CD8-positive, alpha-beta memory T cell (primary cell): ENCODE data around the gene ILDR2. TPM values are rescaled to one million over a fixed set of nuclear protein-coding genes. Genes with fewer than 3 reads are reported as not detected.
A peak's percentile ranks its signal among the peaks of the same experiment; 100 is the strongest.

Experiments used
- CTCF ChIA-PET: fragments of 350-600 bp; sonication (Branson Sonifier 250); formaldehyde crosslinking; loops from one replicate; lab custom pipeline; 2021; ENCODE audit warnings: antibody characterized with exemption; lab: Charles Lee
- POLR2A ChIA-PET: fragments of 350-600 bp; sonication (Branson Sonifier 250); formaldehyde crosslinking; loops from one replicate; lab custom pipeline; 2021; ENCODE audit warnings: antibody characterized with exemption; lab: Charles Lee
- DNase-seq, 5 donors: peaks; one replicate each; pipeline versions ENCODE4 v3.0.0 to v3.0.0-alpha.2; 2020 to 2022; ENCODE audit warnings: mixed read lengths in 1 of 5
- H3K27ac ChIP-seq: one replicate; pipeline ENCODE4 v1.7.0; 2013; ENCODE audit warnings: low read depth, mild to moderate bottlenecking, low read length, moderate library complexity
- H3K27me3 ChIP-seq: 2 replicates; pipeline ENCODE4 v1.7.0; 2013; ENCODE audit warnings: low read length, mild to moderate bottlenecking; ENCODE audit not compliant: insufficient read depth, poor library complexity, severe bottlenecking
- H3K36me3 ChIP-seq: 2 replicates; pipeline ENCODE4 v1.7.0; 2013; ENCODE audit warnings: mild to moderate bottlenecking, low read length, moderate library complexity; ENCODE audit not compliant: insufficient read depth
- H3K4me1 ChIP-seq: 2 replicates; pipeline ENCODE4 v1.7.0; 2013; ENCODE audit warnings: mild to moderate bottlenecking, low read length, moderate library complexity; ENCODE audit not compliant: insufficient read depth
- H3K4me3 ChIP-seq: 2 replicates; pipeline ENCODE4 v1.7.0; 2013; ENCODE audit warnings: mild to moderate bottlenecking, low read length
- H3K9me3 ChIP-seq: 2 replicates; pipeline ENCODE4 v1.7.0; 2013; ENCODE audit warnings: mild to moderate bottlenecking, low read length
- H3K27ac Mint-ChIP-seq, 8 donors: one replicate each; pipeline ENCODE4 v1.8.0; 2020 to 2021; ENCODE audit warnings: mixed read lengths in 8 of 8, mild to moderate bottlenecking in 6 of 8, inconsistent platforms in 3 of 8, moderate library complexity in 3 of 8
- H3K27me3 Mint-ChIP-seq, 2 donors: one replicate each; pipeline ENCODE4 v1.8.0; 2020 to 2021; ENCODE audit warnings: mixed read lengths in 2 of 2, mild to moderate bottlenecking in 1 of 2, moderate library complexity in 1 of 2
- H3K36me3 Mint-ChIP-seq, 3 donors: one replicate each; pipeline ENCODE4 v1.8.0; 2020 to 2021; ENCODE audit warnings: mixed read lengths in 3 of 3, inconsistent platforms in 1 of 3, mild to moderate bottlenecking in 1 of 3
- H3K4me1 Mint-ChIP-seq, 3 donors: one replicate each; pipeline ENCODE4 v1.8.0; 2020 to 2021; ENCODE audit warnings: mixed read lengths in 3 of 3, inconsistent platforms in 1 of 3, mild to moderate bottlenecking in 1 of 3
- H3K4me3 Mint-ChIP-seq, 7 donors: one replicate each; pipeline ENCODE4 v1.8.0; 2020 to 2021; ENCODE audit warnings: mixed read lengths in 7 of 7, mild to moderate bottlenecking in 6 of 7, moderate library complexity in 4 of 7, inconsistent platforms in 2 of 7
- H3K9me3 Mint-ChIP-seq, 5 donors: one replicate each; pipeline ENCODE4 v1.8.0; 2020 to 2022; ENCODE audit warnings: mixed read lengths in 5 of 5, mild to moderate bottlenecking in 3 of 5, moderate library complexity in 2 of 5, inconsistent platforms in 1 of 5
- polyA plus RNA-seq: library from polyadenylated mRNA; unstranded; fragments of 300-500 nt; fragmentation: Illumina TruSeq; gene quantifications from one replicate; pipeline ENCODE4 v1.2.3, GENCODE V29; 2021
- total RNA-seq, 2 experiments: library from RNA; stranded (reverse); gene quantifications; one replicate each; pipeline ENCODE4 v1.2.3, GENCODE V29; 2021

The ILDR2 gene
- total RNA-seq (1 to 10 TPM; 3.9 to 4.4 TPM), polyA plus RNA-seq (not detected)

DNA sequence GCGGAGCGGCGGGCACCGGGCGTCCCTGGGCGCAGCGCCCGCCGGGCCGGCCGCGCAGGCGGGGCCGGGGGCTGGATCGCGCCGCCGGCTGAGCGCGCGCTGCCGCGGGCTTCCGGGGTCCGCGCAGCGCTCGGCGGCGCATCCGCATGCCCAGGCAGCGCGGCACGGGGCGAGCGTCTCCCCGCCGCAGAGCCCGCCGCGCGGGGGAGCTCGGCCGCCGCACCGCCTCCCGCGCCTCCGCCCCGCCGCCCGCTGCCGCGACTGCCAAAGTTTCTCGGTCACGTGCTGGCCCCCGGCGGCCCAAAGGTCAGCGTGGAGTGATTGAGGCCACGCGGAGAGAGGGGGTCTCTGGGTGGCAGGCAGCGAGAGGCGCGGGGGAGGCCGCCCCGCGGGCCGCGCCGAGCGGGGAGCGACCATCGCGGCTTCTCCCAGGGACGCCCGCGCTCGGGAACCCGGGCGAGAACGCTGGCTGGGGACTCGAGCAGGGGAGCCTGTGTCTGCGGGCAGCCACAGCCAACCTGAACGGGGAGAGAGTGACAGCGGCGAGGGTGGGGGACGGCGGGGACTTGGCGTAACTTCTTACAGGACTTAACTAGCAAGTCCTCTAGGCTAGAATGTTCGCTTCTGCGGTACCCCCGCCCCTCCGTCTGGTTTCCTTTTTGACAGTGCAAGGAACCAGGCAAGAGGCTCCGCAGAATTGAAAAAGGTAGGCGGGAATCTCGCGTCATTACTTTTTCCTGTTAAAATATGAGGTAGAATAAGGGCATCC is at the start of gene ILDR2:
Gene ILDR2, minus strand, starts transcription at position 180 of the 769 bp plus-strand sequence. CDS start 272 bp downstream, outside the sequence.
- Histone ChIP-seq H3K4me3 (peak within 1 kb of the TSS; percentile 63), H3K9me3 (no peaks in the 10 kb centered on the region), H3K36me3 (no peaks in the 10 kb centered on the region), H3K27me3 (peaks cover 12% of the 10 kb centered on the region), H3K27ac (no peak within 1 kb of the TSS), H3K4me1 (peaks cover 13% of the 10 kb centered on the region)
- ChIA-PET CTCF (interaction anchor here (0.7 to 1.0 kb wide), 2 partner anchors 11 to 65 kb away, joined by 3 read pairs; no protein-coding TSS in a partner anchor), POLR2A (no interaction called here)
- H3K27ac Mint-ChIP-seq, result peak within 1 kb of the TSS in 7 of 8 donors; percentile 39 to 74 (median 58)
- peaks cover 24 to 36% of the 10 kb centered on the region in 2 donors for H3K27me3 Mint-ChIP-seq
- H3K4me3 Mint-ChIP-seq, result peak within 1 kb of the TSS; percentile 84 to 94 (median 87)
- H3K4me1 Mint-ChIP-seq, result peaks cover 11 to 21% (median 19%) of the 10 kb centered on the region in 3 donors
- peak in 4 of 5 donors; percentile 26 to 62 (median 41) for DNase-seq
- peaks cover 0 to 5% (median 2%) of the 10 kb centered on the region in 3 donors for H3K36me3 Mint-ChIP-seq
- no peaks in the 10 kb centered on the region for H3K9me3 Mint-ChIP-seq

DNA sequence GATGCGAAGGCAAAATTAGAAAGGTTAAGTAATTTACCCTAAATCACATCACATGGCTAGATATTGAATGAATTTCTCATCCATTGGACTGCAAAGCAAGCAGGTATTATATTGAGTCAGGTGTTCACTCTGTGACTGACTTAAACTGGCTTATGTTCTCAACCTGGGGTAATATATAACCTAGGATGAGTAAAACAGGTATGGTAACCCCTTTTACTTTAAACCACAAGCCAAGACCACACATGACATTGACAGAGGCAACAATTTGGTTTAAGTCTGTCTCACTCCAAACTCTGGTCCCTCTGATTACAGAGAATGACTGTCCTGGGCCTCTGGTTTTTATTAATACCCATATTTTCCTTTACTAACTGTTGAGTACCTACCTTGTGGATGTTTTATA is 47.0 kb upstream of the ILDR2 start:
- H3K36me3 ChIP-seq, result no peaks in the 10 kb centered on the region
- no peaks in the 10 kb centered on the region for H3K27me3 ChIP-seq
- Mint-ChIP-seq H3K27ac (no peak overlapping the region), H3K4me3 (no peak overlapping the region), H3K9me3 (peaks cover 0 to 2% (median 0%) of the 10 kb centered on the region in 5 donors), H3K36me3 (no peaks in the 10 kb centered on the region), H3K27me3 (peaks cover 16 to 38% of the 10 kb centered on the region in 2 donors), H3K4me1 (no peaks in the 10 kb centered on the region)
- H3K9me3 ChIP-seq, result no peaks in the 10 kb centered on the region
- ChIA-PET POLR2A (no interaction called here), CTCF (no interaction called here)
- no peak overlapping the region for H3K4me3 ChIP-seq
- no peak overlapping the region for H3K27ac ChIP-seq
- DNase-seq, result no peak
- H3K4me1 ChIP-seq, result no peaks in the 10 kb centered on the region

GRCh38 chr1:167016100-167016750 is 40.9 kb upstream of the ILDR2 start:
- Histone ChIP-seq H3K4me1 (no peaks in the 10 kb centered on the region), H3K36me3 (no peaks in the 10 kb centered on the region), H3K9me3 (no peaks in the 10 kb centered on the region), H3K27ac (no peak overlapping the region), H3K4me3 (no peak overlapping the region), H3K27me3 (no peaks in the 10 kb centered on the region)
- no peaks in the 10 kb centered on the region for H3K9me3 Mint-ChIP-seq
- ChIA-PET CTCF (no interaction called here), POLR2A (no interaction called here)
- H3K27ac Mint-ChIP-seq, result no peak overlapping the region
- H3K27me3 Mint-ChIP-seq, result peaks cover 14 to 33% of the 10 kb centered on the region in 2 donors
- no peaks in the 10 kb centered on the region for H3K36me3 Mint-ChIP-seq
- DNase-seq, result no peak
- H3K4me3 Mint-ChIP-seq, result no peak overlapping the region
- H3K4me1 Mint-ChIP-seq, result no peaks in the 10 kb centered on the region

- ChIA-PET CTCF (no interaction called here), POLR2A (no interaction called here)
- Histone ChIP-seq H3K4me1 (no peaks in the 10 kb centered on the region), H3K27ac (no peak overlapping the region), H3K36me3 (no peaks in the 10 kb centered on the region), H3K27me3 (no peaks in the 10 kb centered on the region), H3K4me3 (no peak overlapping the region), H3K9me3 (no peaks in the 10 kb centered on the region)
- H3K27ac Mint-ChIP-seq, result no peak overlapping the region
- no peaks in the 10 kb centered on the region for H3K4me1 Mint-ChIP-seq
- H3K27me3 Mint-ChIP-seq, result peaks cover 30 to 60% of the 10 kb centered on the region in 2 donors
- no peak overlapping the region for H3K4me3 Mint-ChIP-seq
- peaks cover 0 to 2% (median 0%) of the 10 kb centered on the region in 5 donors for H3K9me3 Mint-ChIP-seq
- no peak for DNase-seq
- H3K36me3 Mint-ChIP-seq, result no peaks in the 10 kb centered on the region
These were observed 38.0 kb upstream of the ILDR2 start for GRCh38 chr1:167013108-167013929.

DNA sequence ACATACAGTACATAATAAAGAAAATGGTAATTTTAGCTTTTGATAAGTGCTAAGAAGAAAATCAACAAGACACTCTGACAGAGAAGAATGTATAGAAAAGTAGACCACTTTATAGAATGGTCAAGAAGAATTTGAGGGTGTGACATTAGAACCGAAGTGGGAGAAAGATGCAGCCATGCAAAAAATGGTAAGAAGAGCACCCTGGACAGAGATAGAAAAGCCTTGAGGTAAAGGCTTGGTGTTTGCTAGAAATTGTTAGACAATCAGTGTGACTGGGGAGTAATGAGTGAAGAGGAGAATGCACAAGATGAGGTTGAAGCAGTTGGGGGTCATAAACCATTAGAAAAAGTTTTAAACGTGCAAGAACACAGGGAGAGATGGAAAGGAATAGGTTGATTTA is 37.2 kb upstream of the ILDR2 start:
- Mint-ChIP-seq H3K4me3 (no peak overlapping the region), H3K36me3 (no peaks in the 10 kb centered on the region), H3K9me3 (peaks cover 0 to 2% (median 0%) of the 10 kb centered on the region in 5 donors), H3K4me1 (no peaks in the 10 kb centered on the region), H3K27me3 (peaks cover 30 to 63% of the 10 kb centered on the region in 2 donors), H3K27ac (no peak overlapping the region)
- H3K36me3 ChIP-seq, result no peaks in the 10 kb centered on the region
- no peaks in the 10 kb centered on the region for H3K4me1 ChIP-seq
- no peak overlapping the region for H3K4me3 ChIP-seq
- DNase-seq, result no peak
- no peaks in the 10 kb centered on the region for H3K9me3 ChIP-seq
- H3K27ac ChIP-seq, result no peak overlapping the region
- ChIA-PET POLR2A (no interaction called here), CTCF (no interaction called here)
- H3K27me3 ChIP-seq, result no peaks in the 10 kb centered on the region

DNA sequence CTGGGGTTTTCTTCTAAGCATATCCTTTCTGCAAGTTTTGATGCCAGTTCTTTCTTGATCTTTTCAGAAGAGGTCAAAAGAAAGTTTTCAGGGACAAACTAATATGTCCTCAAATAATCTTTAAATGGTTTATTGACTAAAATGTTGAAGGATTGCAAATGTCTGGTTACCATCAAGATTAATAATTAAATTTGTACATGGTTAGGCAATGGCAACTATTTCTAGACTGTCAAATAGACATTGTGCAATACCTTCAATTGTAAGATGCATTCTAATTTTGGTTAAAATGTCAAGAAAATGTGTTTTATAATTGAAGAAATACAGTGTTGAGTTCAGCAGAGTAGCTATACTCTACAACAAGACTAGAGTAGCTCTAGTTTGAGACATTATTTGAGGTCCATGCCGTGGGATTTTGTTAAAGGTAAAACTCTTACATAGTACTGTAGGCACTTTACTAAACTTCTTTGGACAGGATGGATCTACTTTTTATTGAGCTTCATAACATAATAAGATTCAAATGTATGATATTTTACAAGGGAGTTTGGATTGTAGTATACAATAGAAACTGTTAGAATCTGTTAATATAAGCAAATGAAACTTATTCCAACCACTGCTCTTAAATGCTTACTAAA is 36.3 kb upstream of the ILDR2 start:
- Mint-ChIP-seq H3K36me3 (no peaks in the 10 kb centered on the region), H3K4me3 (no peak overlapping the region), H3K4me1 (no peaks in the 10 kb centered on the region), H3K27ac (no peak overlapping the region), H3K27me3 (peaks cover 30 to 63% of the 10 kb centered on the region in 2 donors), H3K9me3 (peaks cover 0 to 2% (median 0%) of the 10 kb centered on the region in 5 donors)
- Histone ChIP-seq H3K36me3 (no peaks in the 10 kb centered on the region), H3K27me3 (no peaks in the 10 kb centered on the region), H3K4me1 (no peaks in the 10 kb centered on the region), H3K27ac (no peak overlapping the region), H3K4me3 (no peak overlapping the region), H3K9me3 (no peaks in the 10 kb centered on the region)
- POLR2A ChIA-PET, result no interaction called here
- DNase-seq, result no peak
- CTCF ChIA-PET, result no interaction called here

DNA sequence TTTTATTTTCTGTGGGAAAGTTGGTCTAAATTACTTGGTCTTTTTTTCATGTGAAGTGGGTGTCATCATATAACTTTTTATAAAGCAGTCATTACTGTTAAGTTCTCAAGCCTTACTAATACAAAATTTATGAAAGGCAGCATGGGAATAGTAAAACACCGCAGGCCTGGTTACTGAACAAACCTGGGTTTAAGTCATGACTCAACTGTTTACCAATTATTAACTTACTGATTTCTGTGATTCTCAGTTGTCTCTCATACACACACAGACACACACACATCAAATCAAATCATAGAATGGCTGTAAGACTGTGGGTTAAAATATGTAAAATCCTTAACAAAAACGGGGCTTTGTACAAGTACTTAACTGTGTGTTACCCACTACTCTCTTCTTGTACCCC is 28.4 kb upstream of the ILDR2 start:
- no peaks in the 10 kb centered on the region for H3K4me1 ChIP-seq
- Mint-ChIP-seq H3K27me3 (peaks cover 0 to 28% of the 10 kb centered on the region in 2 donors), H3K4me3 (no peak overlapping the region), H3K4me1 (no peaks in the 10 kb centered on the region), H3K27ac (no peak overlapping the region), H3K9me3 (peaks cover 0 to 12% (median 2%) of the 10 kb centered on the region in 5 donors), H3K36me3 (peaks cover 0 to 3% (median 0%) of the 10 kb centered on the region in 3 donors)
- DNase-seq, result no peak
- ChIA-PET POLR2A (no interaction called here), CTCF (no interaction called here)
- no peak overlapping the region for H3K27ac ChIP-seq
- H3K36me3 ChIP-seq, result no peaks in the 10 kb centered on the region
- no peaks in the 10 kb centered on the region for H3K27me3 ChIP-seq
- H3K9me3 ChIP-seq, result no peaks in the 10 kb centered on the region
- no peak overlapping the region for H3K4me3 ChIP-seq
